ENCODE results near the gene AGXT.

GRCh38 chr2:240926516-240927389 is 58.1 kb downstream of the AGXT start:
- TF ChIP-seq CTCF (IDR thresholded peaks at IDR 0.05; ENCODE audit: low read length) (no peak), EZH2 (IDR thresholded peaks at IDR 0.05; ENCODE audit: borderline replicate concordance, low read length) (no peak)

Data from OCI-LY1 (cell line).